ENCODE results near the gene KIF16B. TPM values are rescaled to one million over a fixed set of nuclear protein-coding genes. Genes with fewer than 3 reads are reported as not detected.

KIF16B gene
- total and polyA plus RNA-seq, 9 of the 15 experiments (the other 6 are each of a cell fraction or from before 2014, with no cell fraction given), result 1.00 to 10.6 (median 8.5) TPM

- H2AFZ ChIP-seq (ENCODE audit: low read depth, low read length), result no peak overlapping the region
- H3K9me3 ChIP-seq (replicated peaks; ENCODE audit: control insufficient read depth, insufficient read depth, low read depth, low read length), result no peaks in the 10 kb centered on the region
- no peak for DNase-seq (ENCODE audit: extremely low read depth in 1 of 4, low spot score in 3 of 4)
- ChIA-PET CTCF (ENCODE audit: low intra/inter-chr PET ratio) (no interaction called here), POLR2A (interaction anchor here (1.5 kb wide), 1 partner anchor 9 kb away, joined by 4 read pairs; no protein-coding TSS in a partner anchor)
- no peak for FAIRE-seq
- no peak for ATAC-seq
- no peak overlapping the region for H3K9ac ChIP-seq (ENCODE audit: insufficient read depth in 1 of 2, low read depth in 2 of 2, low read length in 2 of 2)
- in situ Hi-C loops (cut with MboI) (no loop called here), intact Hi-C loops (cut with micrococcal nuclease) (no loop called here)
- no peaks in the 10 kb centered on the region for H3K36me3 ChIP-seq (ENCODE audit: control insufficient read depth, insufficient read depth, low read length)
- no peak overlapping the region for H3K4me3 ChIP-seq
- no peak overlapping the region for H3K4me2 ChIP-seq (ENCODE audit: insufficient read depth, low read length)
- H3K27me3 ChIP-seq (ENCODE audit: control insufficient read depth in 2 of 2, insufficient read depth in 2 of 2, low read length in 2 of 2), result no peaks in the 10 kb centered on the region
- H3K27ac ChIP-seq (ENCODE audit: extremely low read depth, low read depth, low read length), result no peak overlapping the region
- H3K9me1 ChIP-seq (ENCODE audit: control insufficient read depth, insufficient read depth, low read length), result no peaks in the 10 kb centered on the region
- no TSS peak for BruUV-seq (replicated peaks)
- 66% methylated on average over 6 of the region's 7 CpGs for WGBS (ENCODE audit: insufficient coverage, low coverage, missing lambda C conversion rate)
- no peak for TF ChIP-seq SMAD2 (IDR thresholded peaks at IDR 0.05; ENCODE audit: low read depth, low read length)
- H4K20me1 ChIP-seq (replicated peaks; ENCODE audit: control insufficient read depth, insufficient read depth, low read length), result no peaks in the 10 kb centered on the region
- no peaks in the 10 kb centered on the region for H3K4me1 ChIP-seq (replicated peaks in 1 of 2; ENCODE audit: control insufficient read depth in 2 of 2, insufficient read depth in 2 of 2, low read length in 2 of 2)
- no peaks in the 10 kb centered on the region for H3K79me2 ChIP-seq (ENCODE audit: control insufficient read depth, insufficient read depth, low read length)
Measured at GRCh38 chr20:16437387-16437996, 135.8 kb downstream of the KIF16B start.

GRCh38 chr20:16434062-16434664, 139.1 kb downstream of the KIF16B start:
- Histone ChIP-seq H2AFZ (ENCODE audit: low read depth, low read length) (no peak overlapping the region), H4K20me1 (replicated peaks; ENCODE audit: control insufficient read depth, insufficient read depth, low read length) (no peaks in the 10 kb centered on the region), H3K9me1 (ENCODE audit: control insufficient read depth, insufficient read depth, low read length) (no peaks in the 10 kb centered on the region), H3K36me3 (ENCODE audit: control insufficient read depth, insufficient read depth, low read length) (no peaks in the 10 kb centered on the region), H3K4me3 (no peak overlapping the region), H3K9ac (ENCODE audit: insufficient read depth in 1 of 2, low read depth in 2 of 2, low read length in 2 of 2) (no peak overlapping the region), H3K4me1 (replicated peaks in 1 of 2; ENCODE audit: control insufficient read depth in 2 of 2, insufficient read depth in 2 of 2, low read length in 2 of 2) (no peaks in the 10 kb centered on the region), H3K27me3 (ENCODE audit: control insufficient read depth in 2 of 2, insufficient read depth in 2 of 2, low read length in 2 of 2) (no peaks in the 10 kb centered on the region), H3K4me2 (ENCODE audit: insufficient read depth, low read length) (no peak overlapping the region), H3K9me3 (replicated peaks; ENCODE audit: control insufficient read depth, insufficient read depth, low read depth, low read length) (no peaks in the 10 kb centered on the region), H3K27ac (ENCODE audit: extremely low read depth, low read depth, low read length) (no peak overlapping the region), H3K79me2 (ENCODE audit: control insufficient read depth, insufficient read depth, low read length) (no peaks in the 10 kb centered on the region)
- FAIRE-seq (no peak), ATAC-seq (peak; percentile 89), DNase-seq (ENCODE audit: extremely low read depth in 1 of 4, low spot score in 3 of 4) (peak; percentile 44 to 72 (median 66))
- 34% methylated on average over 10 of the region's 10 CpGs for WGBS (ENCODE audit: insufficient coverage, low coverage, missing lambda C conversion rate)
- ChIA-PET POLR2A (no interaction called here), CTCF (ENCODE audit: low intra/inter-chr PET ratio) (no interaction called here)
- in situ Hi-C loops (cut with MboI), result no loop called here
- intact Hi-C loops (cut with micrococcal nuclease), result no loop called here
- no TSS peak for BruUV-seq (replicated peaks)
- no peak for TF ChIP-seq BRF1 (IDR thresholded peaks at IDR 0.05; ENCODE audit: borderline replicate concordance, extremely low read depth, insufficient read length)
- no peak for TF ChIP-seq CBX2 (IDR thresholded peaks at IDR 0.05; ENCODE audit: insufficient read depth, low read length, poor library complexity, severe bottlenecking)
- TF ChIP-seq ZNF23 (CRISPR knock-in tag; IDR thresholded peaks at IDR 0.05), result no peak
- no peak for TF ChIP-seq ZNF589 (CRISPR knock-in tag; IDR thresholded peaks at IDR 0.05; ENCODE audit: low read depth)
- TF ChIP-seq SUPT5H (IDR thresholded peaks at IDR 0.05), result no peak
- TF ChIP-seq NRF1 (conservative IDR thresholded peaks at IDR 0.05 in 1 of 2, IDR thresholded peaks at IDR 0.05 in 1 of 2), result 0 out of 4 replicates have a peak, but pooled peaks of 1 of the 2 experiments have one; percentile 32
- no peak for TF ChIP-seq ZNF77 (CRISPR knock-in tag; IDR thresholded peaks at IDR 0.05)
- TF ChIP-seq ERF (CRISPR knock-in tag; IDR thresholded peaks at IDR 0.05), result no peak
- no peak for TF ChIP-seq RAD51 (IDR thresholded peaks at IDR 0.05; ENCODE audit: borderline replicate concordance, low read depth)
- no peak for TF ChIP-seq RBM34 (IDR thresholded peaks at IDR 0.05; ENCODE audit: borderline replicate concordance, insufficient read depth, low read length)
- TF ChIP-seq GATAD2A (IDR thresholded peaks at IDR 0.05), result no peak
- TF ChIP-seq DACH1 (IDR thresholded peaks at IDR 0.05; ENCODE audit: partially characterized antibody), result no peak
- TF ChIP-seq IFI16 (CRISPR knock-in tag; IDR thresholded peaks at IDR 0.05), result no peak
- no peak for TF ChIP-seq SOX6 (IDR thresholded peaks at IDR 0.05)
- peak in 1 of 2 experiments; percentile 22; a peak in 1 of 4 replicates for TF ChIP-seq RAD21 (CRISPR knock-in tag; conservative IDR thresholded peaks at IDR 0.05 in 1 of 2, IDR thresholded peaks at IDR 0.05 in 1 of 2)
